Measurements from ENCODE around the gene NKD2.

Gene NKD2

DNA sequence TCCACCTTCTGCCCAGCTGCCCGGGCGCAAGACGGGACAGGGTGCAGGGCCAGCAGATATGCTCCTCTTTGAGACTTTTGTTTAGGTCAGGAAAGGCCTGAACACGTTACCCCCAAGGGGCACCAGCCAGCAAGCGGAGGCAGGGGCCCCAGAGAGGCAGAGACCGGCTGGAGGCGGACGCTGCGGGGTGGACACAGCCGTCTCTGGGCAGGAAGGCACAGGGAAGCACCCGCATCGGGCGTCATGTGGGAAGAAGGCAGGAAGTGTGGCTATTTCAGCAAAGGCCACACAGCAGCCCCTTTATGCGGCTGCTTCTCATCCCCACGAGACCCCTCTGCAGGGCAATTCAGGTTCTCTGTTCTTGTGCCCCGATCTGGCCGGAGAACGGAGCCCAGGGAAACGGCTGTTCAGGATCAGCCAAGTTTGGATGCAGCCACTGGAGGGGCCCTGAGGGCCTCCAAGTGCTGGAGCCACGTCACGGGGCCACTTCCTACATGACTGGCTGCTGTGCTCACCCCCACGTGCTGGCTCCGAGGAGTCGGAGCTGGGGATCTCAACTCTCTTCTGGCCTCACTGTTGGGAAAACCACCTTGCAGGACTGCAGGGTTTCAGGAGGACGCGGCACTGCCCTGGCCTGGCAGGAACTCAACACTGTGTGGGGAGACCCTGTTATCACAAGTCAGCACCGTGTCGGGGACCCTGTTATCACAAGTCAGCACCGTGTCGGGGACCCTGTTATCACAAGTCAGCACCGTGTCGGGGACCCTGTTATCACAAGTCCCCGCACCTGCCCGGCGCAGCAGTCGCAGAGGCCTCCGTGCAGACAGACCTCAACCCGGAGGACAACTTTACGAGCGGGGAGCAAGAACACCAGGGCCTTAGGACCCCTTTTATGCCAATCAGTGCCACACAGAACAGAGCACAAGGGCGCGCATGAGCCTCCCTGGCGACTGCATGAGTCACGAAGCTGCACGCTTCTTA, 58.8 kb downstream of the NKD2 start:
- DNase-seq (ENCODE audit: low spot score): no peak
- TF ChIP-seq, protein P1, sequence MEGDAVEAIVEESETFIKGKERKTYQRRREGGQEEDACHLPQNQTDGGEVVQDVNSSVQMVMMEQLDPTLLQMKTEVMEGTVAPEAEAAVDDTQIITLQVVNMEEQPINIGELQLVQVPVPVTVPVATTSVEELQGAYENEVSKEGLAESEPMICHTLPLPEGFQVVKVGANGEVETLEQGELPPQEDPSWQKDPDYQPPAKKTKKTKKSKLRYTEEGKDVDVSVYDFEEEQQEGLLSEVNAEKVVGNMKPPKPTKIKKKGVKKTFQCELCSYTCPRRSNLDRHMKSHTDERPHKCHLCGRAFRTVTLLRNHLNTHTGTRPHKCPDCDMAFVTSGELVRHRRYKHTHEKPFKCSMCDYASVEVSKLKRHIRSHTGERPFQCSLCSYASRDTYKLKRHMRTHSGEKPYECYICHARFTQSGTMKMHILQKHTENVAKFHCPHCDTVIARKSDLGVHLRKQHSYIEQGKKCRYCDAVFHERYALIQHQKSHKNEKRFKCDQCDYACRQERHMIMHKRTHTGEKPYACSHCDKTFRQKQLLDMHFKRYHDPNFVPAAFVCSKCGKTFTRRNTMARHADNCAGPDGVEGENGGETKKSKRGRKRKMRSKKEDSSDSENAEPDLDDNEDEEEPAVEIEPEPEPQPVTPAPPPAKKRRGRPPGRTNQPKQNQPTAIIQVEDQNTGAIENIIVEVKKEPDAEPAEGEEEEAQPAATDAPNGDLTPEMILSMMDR (IDR thresholded peaks at IDR 0.05; ENCODE audit: extremely low read depth, missing control alignments): no peak

- TF ChIP-seq, protein P1 (IDR thresholded peaks at IDR 0.05; ENCODE audit: extremely low read depth, missing control alignments): no peak
- no peak for DNase-seq (ENCODE audit: low spot score)
Observed at GRCh38 chr5:1068204-1068894, 59.7 kb downstream of the NKD2 start.

DNA sequence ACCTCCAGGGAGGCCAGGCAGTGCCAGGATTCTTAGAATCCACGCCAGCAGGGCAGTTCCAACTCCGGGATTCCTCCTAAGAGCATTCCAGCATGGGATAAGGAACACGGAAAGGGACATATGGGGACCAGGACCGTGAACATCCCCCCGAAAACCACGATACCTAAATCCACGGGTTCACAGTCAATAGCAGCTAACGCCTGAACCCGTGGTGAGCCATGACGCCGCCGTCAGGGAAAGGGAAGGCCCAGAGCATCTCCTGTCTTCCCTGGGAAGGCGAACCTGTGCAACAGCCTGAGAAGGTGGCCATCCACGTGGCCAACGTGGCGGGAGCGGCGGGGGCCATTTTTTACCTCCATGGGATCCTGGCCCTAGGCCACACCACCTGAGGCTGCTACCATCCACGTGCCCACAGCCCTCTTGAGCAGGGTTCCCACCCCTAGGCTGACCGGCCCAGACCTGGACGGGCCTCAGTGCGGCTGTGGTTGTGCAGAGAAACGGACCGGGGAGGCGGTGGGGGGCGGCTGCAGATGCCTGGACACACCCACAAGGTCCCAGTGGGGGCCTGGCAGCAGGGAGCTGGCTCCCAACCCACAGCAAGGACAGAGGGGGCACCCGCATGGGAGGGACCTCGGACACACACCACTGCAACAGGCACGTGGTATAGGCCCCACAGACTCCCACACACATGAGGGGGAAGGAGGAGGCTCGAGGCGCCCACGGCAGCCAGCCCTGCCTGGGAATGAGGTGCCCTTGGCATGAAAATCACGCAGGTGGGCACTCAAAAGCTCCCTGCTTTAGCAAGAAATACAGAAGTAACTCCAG, 60.5 kb downstream of the NKD2 start:
- TF ChIP-seq, protein P1 (IDR thresholded peaks at IDR 0.05; ENCODE audit: extremely low read depth, missing control alignments): no peak
- no peak for DNase-seq (ENCODE audit: low spot score)

DNA sequence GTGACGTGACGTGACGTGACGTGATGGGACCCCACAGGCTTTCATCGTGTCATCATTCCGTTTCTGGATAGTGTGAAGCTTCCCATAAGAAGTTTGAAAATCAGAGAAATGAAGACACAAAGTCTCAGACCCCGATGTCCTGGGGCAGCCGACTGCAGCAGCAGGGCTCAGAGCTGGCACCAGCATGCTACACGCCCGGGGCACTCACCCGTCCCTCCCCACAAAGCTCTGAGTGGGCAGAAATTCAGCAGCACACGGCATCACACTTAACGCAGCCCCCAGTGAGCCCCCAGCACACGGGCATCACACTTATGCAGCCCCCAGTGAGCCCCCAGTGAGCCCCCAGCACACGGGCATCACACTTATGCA, 61.1 kb downstream of the NKD2 start:
- DNase-seq (ENCODE audit: low spot score): no peak
- TF ChIP-seq, protein P1 (IDR thresholded peaks at IDR 0.05; ENCODE audit: extremely low read depth, missing control alignments): no peak

DNA sequence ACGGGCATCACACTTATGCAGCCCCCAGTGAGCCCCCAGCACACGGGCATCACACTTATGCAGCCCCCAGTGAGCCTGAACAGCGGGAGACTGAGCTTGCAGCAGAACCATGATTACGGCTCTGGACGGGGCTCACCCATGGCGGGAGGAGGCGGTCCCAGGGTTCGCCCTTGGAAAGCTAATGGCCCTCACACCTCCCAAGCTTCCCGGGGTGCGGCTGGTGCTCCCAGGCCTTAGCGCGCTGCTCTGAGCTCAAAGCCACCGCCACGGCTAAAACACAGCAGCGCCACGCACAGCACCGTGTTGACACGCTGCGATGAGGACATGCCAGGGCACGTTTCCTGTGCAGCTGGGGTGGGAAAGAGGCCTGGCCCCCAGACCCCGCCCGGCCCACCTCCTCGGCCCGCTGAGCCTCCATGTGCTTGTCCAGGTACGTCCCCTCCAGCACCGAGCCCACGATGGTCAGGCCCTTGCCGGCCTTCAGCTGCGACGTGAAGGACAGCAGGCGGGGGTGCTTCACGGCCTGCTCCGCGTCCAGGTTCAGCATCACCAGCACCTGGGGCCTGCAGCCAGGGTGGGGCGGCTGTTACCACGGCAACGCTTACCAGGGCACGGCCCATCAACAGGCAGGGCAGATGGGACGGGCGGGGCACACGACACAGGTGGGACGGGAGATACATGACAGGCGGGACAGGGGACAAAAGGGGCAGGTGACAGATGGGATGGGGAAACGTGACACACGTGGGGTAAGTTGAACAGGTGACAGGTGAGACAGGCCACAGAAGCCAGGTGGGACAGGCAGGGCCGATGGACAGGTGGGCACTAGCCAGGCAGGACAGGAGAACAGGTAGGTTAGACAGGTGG, 64.9 kb downstream of the NKD2 start:
- TF ChIP-seq, protein P1 (IDR thresholded peaks at IDR 0.05; ENCODE audit: extremely low read depth, missing control alignments): no peak
- no peak for DNase-seq (ENCODE audit: low spot score)

DNA sequence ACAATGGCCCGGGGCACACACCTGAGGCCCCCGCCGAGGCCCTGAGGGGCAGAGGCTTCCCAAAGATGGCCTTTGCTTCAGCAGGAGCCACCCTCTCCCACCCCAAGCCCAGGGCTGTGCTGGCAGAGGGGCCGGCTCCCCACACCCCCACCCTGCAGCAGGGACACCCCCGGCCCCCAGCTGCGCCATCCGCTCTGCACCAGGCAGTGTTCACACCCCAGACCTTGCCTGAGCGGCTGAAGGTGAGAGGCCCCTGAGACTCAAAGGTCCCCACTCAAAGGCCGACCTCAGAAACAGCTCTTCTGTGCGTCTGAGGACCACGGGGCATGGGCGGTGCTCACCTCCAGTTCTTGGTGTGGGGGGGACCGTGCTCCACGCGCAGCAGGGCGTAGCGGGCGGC, 65.6 kb downstream of the NKD2 start:
- TF ChIP-seq, protein P1 (IDR thresholded peaks at IDR 0.05; ENCODE audit: extremely low read depth, missing control alignments): no peak
- DNase-seq (ENCODE audit: low spot score): no peak
